Left cardiac atrium (tissue), 4 donors: ENCODE results near the gene ALPL. TPM values are rescaled to one million over a fixed set of nuclear protein-coding genes. Genes with fewer than 3 reads are reported as not detected.
A peak's percentile ranks its signal among the peaks of the same experiment; 100 is the strongest.
"Not testable (repeated sequence)": the region's sequence is repeated elsewhere in the genome, so short reads cannot be mapped to it uniquely, and the experiment has no call there.

Experiments
- ATAC-seq, 2 donors: fragments of 200-7000 bp; cut with Tn5 transposase; one replicate each; pipeline ENCODE4 v1.9.1; 2020; ENCODE audit warnings: mild to moderate bottlenecking in 2 of 2, moderate library complexity in 2 of 2
- DNase-seq: peaks from one replicate; pipeline ENCODE4 v3.0.0-alpha.2; 2020
- intact Hi-C, 2 donors: fragments of 100-400 bp; cut with DNase I; formaldehyde crosslinking; loops; one replicate each; pipeline versions ENCODE4 v1.14.1 to v1.15.1; 2022 to 2023
- total RNA-seq, 2 donors: library from RNA; stranded (reverse); fragmentation: NEBNext Ultra II Directional; extraction: Animal tissue kit (Norgen Biotek cat#: 25700); gene quantifications; one replicate each; pipeline ENCODE4 v1.2.1, GENCODE V29; 2021
- donor health status: DM: no; HTN: yes; CAD: no.
- donor health status: DM: no; HTN: yes; CAD: no; lungs with severe emphysema.
- donor health status: DM: yes; HTN: yes; CAD: no.
- donor health status: Dilated cardiomyopathy.

Gene ALPL
- total RNA-seq, 2 donors from 2014 or later = 14.7 to 38.5 TPM

GRCh38 chr1:21543598-21543997, 34.4 kb downstream of the ALPL start:
- no peak for ATAC-seq
- intact Hi-C loops = no loop called here
- DNase-seq = no peak

GRCh38 chr1:21544095-21544494, 34.9 kb downstream of the ALPL start:
- DNase-seq = no peak

DNA sequence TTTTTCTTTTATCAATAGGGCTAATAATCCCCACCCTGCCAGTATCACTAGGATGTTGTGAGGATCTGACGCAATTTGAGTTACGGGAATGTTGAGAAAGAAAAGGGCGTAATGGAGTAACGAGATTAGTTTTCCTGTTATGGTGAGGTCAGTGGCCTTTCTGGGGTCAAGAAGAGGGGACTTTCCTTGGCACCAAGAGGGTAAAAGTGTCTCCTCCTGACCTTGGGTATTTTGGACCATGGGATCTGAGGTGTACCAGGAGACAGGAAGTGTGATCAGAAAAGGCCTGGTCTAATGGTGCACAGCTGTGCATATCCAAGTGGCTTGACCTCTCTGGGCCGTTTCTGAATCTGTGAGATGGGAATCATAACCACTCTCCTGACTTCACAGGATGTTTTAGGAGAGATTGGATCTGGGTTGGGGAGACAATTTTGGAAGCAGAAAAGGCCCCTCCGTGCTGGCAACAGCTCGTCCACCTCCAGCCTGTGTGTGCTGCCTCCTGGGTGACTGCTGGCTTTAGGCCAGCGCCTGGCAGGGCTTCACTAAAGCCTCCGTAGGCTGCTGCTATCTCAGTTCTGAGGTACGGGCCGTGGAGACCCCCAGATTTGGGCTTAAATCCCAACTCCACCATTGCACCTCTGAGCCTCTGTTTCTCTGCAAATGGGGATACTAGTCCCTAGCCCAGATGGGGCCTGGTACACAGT, 37.1 kb downstream of the ALPL start:
- ATAC-seq = no peak
- no peak for DNase-seq
- intact Hi-C loops = no loop called here

More at GRCh38 chr1:21544095-21544494, 34.9 kb downstream of the ALPL start:
- no peak for ATAC-seq
- intact Hi-C loops = no loop called here

DNA sequence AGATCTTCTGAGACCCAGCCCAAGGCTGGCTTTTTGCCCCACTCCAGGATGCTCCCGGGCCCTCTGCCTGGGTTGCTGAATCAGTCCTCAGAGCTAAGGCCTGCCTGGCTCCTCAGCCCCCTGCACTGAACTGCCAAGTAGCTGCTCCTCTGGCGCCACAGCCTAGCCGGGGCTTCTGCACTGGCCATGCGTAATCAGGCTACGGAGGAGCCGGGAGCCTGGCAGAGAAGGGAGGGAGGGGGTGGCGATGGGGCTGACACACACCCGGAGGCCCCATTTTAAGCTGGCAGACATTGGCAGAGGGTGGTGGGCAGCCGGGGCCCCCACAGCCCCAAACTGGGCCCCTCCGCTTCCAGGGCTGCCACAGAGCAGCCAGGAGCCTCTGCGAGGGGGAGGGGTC, 38.7 kb downstream of the ALPL start:
- DNase-seq (no peak), ATAC-seq (no peak)
- intact Hi-C loops = no loop called here

GRCh38 chr1:21550097-21550496, 40.9 kb downstream of the ALPL start:
- no peak for DNase-seq
- intact Hi-C loops = no loop called here

GRCh38 chr1:21550866-21551475, 41.7 kb downstream of the ALPL start:
- intact Hi-C loops = no loop called here
- ATAC-seq (no peak), DNase-seq (no peak)

More at GRCh38 chr1:21550097-21550496, 40.9 kb downstream of the ALPL start:
- no peak for ATAC-seq

DNA sequence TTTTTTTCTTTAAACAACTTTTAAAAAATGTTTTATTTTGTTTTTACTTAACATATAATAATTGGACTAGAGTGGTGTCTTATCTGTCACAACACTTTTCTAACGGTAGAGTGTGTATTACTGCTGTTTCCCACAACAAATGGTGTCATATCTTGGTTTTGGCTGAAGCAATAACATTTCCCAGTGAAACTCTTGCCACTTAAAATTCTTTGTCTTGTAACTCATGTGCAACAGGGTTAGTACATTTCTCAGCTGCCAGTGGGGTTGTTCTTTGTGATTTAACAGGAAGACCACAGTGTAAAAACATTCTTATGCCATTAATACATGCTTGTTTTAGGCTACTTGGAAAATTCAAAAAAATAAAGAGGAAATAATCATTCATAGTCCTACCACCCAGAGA, 43.5 kb downstream of the ALPL start:
- intact Hi-C loops = no loop called here
- peak; percentile 74 to 81 for ATAC-seq
- no peak for DNase-seq

GRCh38 chr1:21553116-21553926, 44.1 kb downstream of the ALPL start:
- peak in 1 of 2 donors; percentile 43 for ATAC-seq
- intact Hi-C loops = no loop called here
- DNase-seq = no peak

DNA sequence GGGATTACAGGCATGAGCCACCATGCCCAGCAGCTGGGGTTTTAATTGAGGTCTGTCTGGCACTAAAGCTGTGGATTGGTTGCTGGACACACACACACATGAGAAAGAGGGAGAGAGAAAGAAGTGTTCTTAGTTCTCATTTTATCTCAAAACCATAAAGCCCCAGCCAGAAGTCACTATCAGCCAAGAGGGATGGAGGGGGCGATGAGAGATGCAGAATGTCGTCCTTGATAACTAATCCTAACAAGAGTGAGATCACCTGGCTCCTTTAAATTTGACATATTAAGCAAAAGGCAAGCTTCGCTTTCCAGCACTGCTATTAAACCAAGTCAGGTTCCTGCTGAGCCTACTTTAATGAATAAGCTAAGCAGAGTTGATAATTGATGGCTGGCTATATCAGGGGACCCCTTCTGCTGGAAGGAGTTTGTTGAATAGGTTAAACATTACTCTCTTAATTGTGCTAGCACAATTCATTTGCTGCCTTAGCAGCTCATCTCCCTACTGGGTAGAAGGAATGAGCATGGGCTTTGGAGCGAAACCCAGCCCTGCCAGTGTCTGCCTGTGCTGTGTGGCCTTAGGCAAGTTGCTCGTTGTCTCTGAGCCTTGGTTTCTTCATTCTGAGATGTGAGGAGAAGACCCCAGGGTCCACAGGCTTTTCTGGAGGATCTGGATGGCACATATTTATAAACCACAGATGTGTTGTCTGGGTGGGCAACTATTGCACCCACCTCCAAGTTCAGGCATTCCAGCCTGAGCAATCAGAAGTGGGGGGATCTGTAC, 50.8 kb downstream of the ALPL start:
- DNase-seq (no peak), ATAC-seq (no peak)
- intact Hi-C loops = no loop called here

DNA sequence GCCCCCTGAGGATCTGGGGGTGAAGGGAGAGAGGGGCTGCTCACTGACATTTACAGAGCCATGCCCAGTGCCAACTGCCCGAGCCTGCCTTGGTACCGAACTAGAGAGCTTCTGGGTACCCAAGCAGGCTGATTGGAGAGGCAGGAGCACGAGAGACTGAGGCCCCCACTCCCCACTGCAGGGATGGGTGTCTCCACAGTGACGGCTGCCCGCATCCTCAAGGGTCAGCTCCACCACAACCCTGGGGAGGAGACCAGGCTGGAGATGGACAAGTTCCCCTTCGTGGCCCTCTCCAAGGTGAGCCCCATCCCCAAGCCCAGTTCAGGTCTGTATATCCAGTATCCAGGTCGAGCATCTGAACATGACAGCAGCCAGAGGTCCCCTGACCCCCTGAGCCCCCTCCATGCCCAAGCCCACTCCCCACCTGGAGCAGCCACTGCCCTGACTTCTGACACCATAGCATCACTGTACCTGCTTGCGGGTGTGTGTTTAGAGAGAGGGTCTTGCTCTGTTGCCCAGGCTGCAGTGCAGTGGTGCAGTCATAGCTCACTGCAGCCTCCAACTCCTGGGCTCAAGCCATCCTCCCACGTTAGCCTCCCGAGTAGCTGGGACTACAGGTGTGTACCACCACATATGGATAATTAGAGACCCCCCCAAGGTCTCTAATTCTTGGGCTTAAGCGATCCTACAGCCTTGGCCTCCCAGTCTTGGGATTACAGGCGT, 51.9 kb downstream of the ALPL start:
- ATAC-seq = no peak
- no peak for DNase-seq
- intact Hi-C loops = no loop called here

GRCh38 chr1:21562896-21563295, 53.7 kb downstream of the ALPL start:
- intact Hi-C loops = no loop called here
- ATAC-seq = no peak
- DNase-seq = no peak

GRCh38 chr1:21563971-21564370, 54.7 kb downstream of the ALPL start:
- intact Hi-C loops = no loop called here
- no peak for DNase-seq

DNA sequence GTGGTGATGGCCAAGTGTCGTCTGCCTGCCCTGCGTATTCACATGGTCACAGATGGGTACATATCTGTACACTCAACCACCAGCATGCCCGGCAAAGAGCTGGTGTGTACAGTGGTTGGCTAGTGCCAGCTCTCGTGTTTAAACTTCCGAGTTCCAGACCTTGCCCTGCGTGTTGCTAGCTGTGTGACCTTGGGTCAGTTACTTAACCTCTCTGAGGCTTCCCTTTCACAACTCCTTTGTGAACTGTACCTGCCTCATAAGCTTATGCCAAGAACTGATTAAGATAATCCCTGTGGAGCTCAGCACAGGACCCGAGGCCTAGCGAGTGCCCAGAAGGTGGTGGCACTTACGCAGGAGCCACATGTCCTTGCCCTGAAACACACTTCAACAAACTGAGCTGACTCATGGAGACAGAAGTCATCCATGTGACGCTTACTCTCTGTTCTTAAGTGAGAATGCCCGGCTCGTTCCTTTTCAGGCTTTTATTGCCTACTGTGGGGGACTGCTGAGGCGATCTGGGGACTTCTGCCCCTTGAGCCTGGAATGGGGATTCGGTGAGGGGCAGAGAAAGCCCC, 55.4 kb downstream of the ALPL start:
- intact Hi-C loops = no loop called here
- ATAC-seq (peak in 1 of 2 donors; percentile 65), DNase-seq (no peak)

More at GRCh38 chr1:21563971-21564370, 54.7 kb downstream of the ALPL start:
- ATAC-seq = no peak

- intact Hi-C loops = no loop called here
- no peak for DNase-seq
- no peak for ATAC-seq
These were observed 56.1 kb downstream of the ALPL start for GRCh38 chr1:21565285-21565684.

GRCh38 chr1:21566361-21566760, 57.1 kb downstream of the ALPL start:
- DNase-seq, ATAC-seq, intact Hi-C loops: not testable (repeated sequence)

- intact Hi-C loops = no loop called here
- DNase-seq (no peak), ATAC-seq (peak; percentile 7 to 35)
These were observed 58.2 kb downstream of the ALPL start for GRCh38 chr1:21567241-21568005.

DNA sequence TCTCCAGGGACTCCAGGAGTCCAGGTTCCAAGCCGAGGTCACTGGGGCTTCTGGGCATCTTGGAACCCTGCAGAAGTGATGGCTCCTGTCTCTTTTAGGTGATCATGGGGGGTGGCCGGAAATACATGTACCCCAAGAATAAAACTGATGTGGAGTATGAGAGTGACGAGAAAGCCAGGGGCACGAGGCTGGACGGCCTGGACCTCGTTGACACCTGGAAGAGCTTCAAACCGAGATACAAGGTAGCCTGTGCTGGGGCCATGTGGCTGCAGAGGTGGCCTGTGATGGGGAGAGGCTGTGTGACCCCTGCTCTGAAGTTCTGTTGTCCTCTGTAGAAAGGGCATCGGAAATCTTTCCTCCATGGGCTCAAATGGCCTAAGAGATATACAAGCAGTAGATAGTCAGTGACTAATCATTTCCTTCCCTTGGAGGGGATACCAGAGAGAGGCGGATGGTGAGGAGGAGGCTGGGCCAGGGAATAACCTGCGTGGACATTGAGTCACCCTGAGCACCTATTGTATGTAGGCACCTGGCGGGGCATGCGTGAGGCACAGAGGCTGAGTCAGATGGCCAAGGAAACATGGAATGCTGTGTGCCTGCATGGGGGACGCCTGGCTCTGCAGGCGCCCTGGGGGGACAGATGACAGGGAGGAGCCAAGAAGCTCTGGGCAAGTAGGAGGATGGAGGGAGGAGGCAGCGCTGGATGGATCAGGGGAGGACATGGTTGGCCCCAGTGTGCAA, 59.0 kb downstream of the ALPL start:
- intact Hi-C loops = no loop called here
- ATAC-seq (no peak), DNase-seq (no peak)
